A549 (cell line): ENCODE data around the gene ZNF618. TPM values are rescaled to one million over a fixed set of nuclear protein-coding genes. Genes with fewer than 3 reads are reported as not detected.

Experiments used
- ATAC-seq, 2 experiments: fragments of 200-7000 bp in 1 of 2; fragments of >200 bp in 1 of 2; cut with Nextera tagmentation in 1 of 2; cut with Tn5 transposase in 1 of 2; 3 replicates each; pipeline versions ENCODE4 v1.8.0 to v1.9.1; 2018 to 2020; ENCODE audit warnings: mild to moderate bottlenecking in 1 of 2, moderate library complexity in 1 of 2
- CTCF ChIA-PET: fragments of 300-600 bp; sonication (Branson Sonifier 250); formaldehyde crosslinking; extraction: SDS; loops from one replicate; lab custom pipeline; 2021; ENCODE audit warnings: antibody characterized with exemption, inconsistent platforms; lab: Yijun Ruan, JAX
- POLR2A ChIA-PET: fragments of 350-600 bp; formaldehyde crosslinking; extraction: SDS; loops from one replicate; lab custom pipeline; 2021; ENCODE audit warnings: antibody characterized with exemption, inconsistent platforms; lab: Yijun Ruan, JAX
- DNase-seq, 2 experiments: peaks; one replicate each; pipeline versions ENCODE4 v3.0.0 to v3.0.0-alpha.2; 2011 to 2016; ENCODE audit warnings: low read depth in 1 of 2, low spot score in 1 of 2
- FAIRE-seq: peaks from 2 replicates; lab custom pipeline; 2011; peaks lifted over from hg19 to GRCh38; lab: Jason Lieb, UNC
- H3K27ac ChIP-seq, 2 experiments: fragments of >200 bp; sonication (Bioruptor Twin); formaldehyde crosslinking; 3 replicates each; pipeline ENCODE4 v1.5.1; 2016 to 2017
- H3K4me1 ChIP-seq: fragments of >200 bp; sonication (Bioruptor Twin); formaldehyde crosslinking; 3 replicates; pipeline ENCODE4 v1.6.1; 2016
- H3K4me2 ChIP-seq: fragments of >200 bp; sonication (Bioruptor Twin); formaldehyde crosslinking; 3 replicates; pipeline ENCODE4 v1.6.1; 2016
- H3K4me3 ChIP-seq: fragments of >200 bp; sonication (Bioruptor Twin); formaldehyde crosslinking; 3 replicates; pipeline ENCODE4 v1.5.1; 2016
- H3K9me3 ChIP-seq: fragments of >200 bp; sonication (Bioruptor Twin); formaldehyde crosslinking; 3 replicates; pipeline ENCODE4 v1.6.1; 2016
- BHLHE40 ChIP-seq: IDR thresholded peaks from 2 replicates; pipeline ENCODE4 v1.6.1; 2012; ENCODE audit warnings: low read depth, low read length, inconsistent platforms
- CEBPB ChIP-seq, 2 experiments: fragments of >200 bp in 1 of 2; sonication (Bioruptor Twin) in 1 of 2; formaldehyde crosslinking in 1 of 2; IDR thresholded peaks; 2 replicates each; pipeline ENCODE4 v1.6.1; 2012 to 2016
- E2F6 ChIP-seq: IDR thresholded peaks from 2 replicates; pipeline ENCODE4 v1.6.1; 2012; ENCODE audit warnings: low read depth, borderline replicate concordance
- ESRRA ChIP-seq: fragments of 150-350 bp; IDR thresholded peaks from 2 replicates; pipeline ENCODE4 v1.6.1; 2014; ENCODE audit warnings: mild to moderate bottlenecking, low read length, borderline replicate concordance
- FOSB ChIP-seq: fragments of 250-450 bp; sonication (Bioruptor Pico); IDR thresholded peaks from 2 replicates; pipeline ENCODE4 v1.5.0; 2020; ENCODE audit warnings: mild to moderate bottlenecking, moderate library complexity
- FOSL2 ChIP-seq, 2 experiments: fragments of 450-650 bp in 1 of 2; fragments of >200 bp in 1 of 2; sonication (Bioruptor Twin) in 1 of 2; formaldehyde crosslinking; IDR thresholded peaks; 2 replicates each; pipeline versions ENCODE4 v1.5.0 to v1.6.1; 2016 to 2020; ENCODE audit warnings: mild to moderate bottlenecking in 1 of 2, moderate library complexity in 1 of 2
- HEYL ChIP-seq: fragments of 250-450 bp; sonication (Bioruptor Pico); IDR thresholded peaks from 2 replicates; pipeline ENCODE4 v1.8.0; 2021; ENCODE audit warnings: mild to moderate bottlenecking, moderate library complexity
- HMGXB4 ChIP-seq: fragments of 250-450 bp; sonication (Bioruptor Pico); IDR thresholded peaks from 2 replicates; pipeline ENCODE4 v1.5.0; 2021; ENCODE audit warnings: mild to moderate bottlenecking, moderate library complexity, borderline replicate concordance
- HOXA7 ChIP-seq: fragments of 250-450 bp; sonication (Bioruptor Pico); IDR thresholded peaks from 2 replicates; pipeline ENCODE4 v1.5.0; 2020; ENCODE audit warnings: mild to moderate bottlenecking, moderate library complexity
- HOXB13 ChIP-seq: fragments of 250-450 bp; sonication (Bioruptor Pico); IDR thresholded peaks from 2 replicates; pipeline ENCODE4 v1.5.0; 2020; ENCODE audit warnings: low read depth, mild to moderate bottlenecking, moderate library complexity
- KDM5A ChIP-seq: fragments of 200-600 bp; sonication (generic); IDR thresholded peaks from 2 replicates; pipeline ENCODE4 v1.6.1; 2016; ENCODE audit warnings: antibody characterized with exemption, mild to moderate bottlenecking
- MAFK ChIP-seq: fragments of 450-650 bp; IDR thresholded peaks from 2 replicates; pipeline ENCODE4 v1.6.1; 2014; ENCODE audit not compliant: partially characterized antibody
- NFE2L2 ChIP-seq: fragments of 150-350 bp; conservative IDR thresholded peaks from 2 replicates; pipeline ENCODE4 v1.6.1; 2014; ENCODE audit warnings: low read length
- NPAS2 ChIP-seq: fragments of 250-450 bp; sonication (Bioruptor Pico); IDR thresholded peaks from 2 replicates; pipeline ENCODE4 v1.8.0; 2022; ENCODE audit warnings: mild to moderate bottlenecking, moderate library complexity, borderline replicate concordance
- PBX3 ChIP-seq: IDR thresholded peaks from 2 replicates; pipeline ENCODE4 v1.6.1; 2012
- PHF8 ChIP-seq: fragments of 200-600 bp; sonication (generic); IDR thresholded peaks from 2 replicates; pipeline ENCODE4 v1.6.1; 2016; ENCODE audit warnings: low read depth, mild to moderate bottlenecking, antibody characterized with exemption, moderate library complexity, borderline replicate concordance
- POLR2A ChIP-seq: IDR thresholded peaks from 2 replicates; pipeline ENCODE4 v1.6.1; 2012; ENCODE audit warnings: mild to moderate bottlenecking, low read length
- POLR2AphosphoS2 ChIP-seq: conservative IDR thresholded peaks from 2 replicates; pipeline ENCODE4 v1.6.1; 2012; ENCODE audit warnings: low read length, improper control_type of control experiment, inconsistent platforms
- RARB ChIP-seq: fragments of 250-450 bp; sonication (Bioruptor Pico); IDR thresholded peaks from 2 replicates; pipeline ENCODE4 v1.8.0; 2021; ENCODE audit warnings: mild to moderate bottlenecking, moderate library complexity
- RFX5 ChIP-seq: fragments of 450-650 bp; IDR thresholded peaks from 2 replicates; pipeline ENCODE4 v1.7.1; 2014; ENCODE audit warnings: antibody characterized with exemption, mild to moderate bottlenecking, moderate library complexity
- SMC3 ChIP-seq: fragments of >200 bp; sonication (Bioruptor Twin); formaldehyde crosslinking; IDR thresholded peaks from 3 replicates; pipeline ENCODE4 v1.6.1; 2018; ENCODE audit warnings: inconsistent platforms
- SREBF2 ChIP-seq: fragments of 450-650 bp; IDR thresholded peaks from 2 replicates; pipeline ENCODE4 v1.6.1; 2014; ENCODE audit warnings: mild to moderate bottlenecking, moderate library complexity
- TFCP2L1 ChIP-seq: fragments of 250-450 bp; sonication (Bioruptor Pico); IDR thresholded peaks from 2 replicates; pipeline ENCODE4 v1.5.0; 2021; ENCODE audit warnings: mild to moderate bottlenecking
- USF2 ChIP-seq: fragments of 450-650 bp; IDR thresholded peaks from 2 replicates; pipeline ENCODE4 v1.6.1; 2014; ENCODE audit warnings: antibody characterized with exemption
- ZC3H11A ChIP-seq: fragments of 450-650 bp; IDR thresholded peaks from 2 replicates; pipeline ENCODE4 v1.6.1; 2014; ENCODE audit warnings: antibody characterized with exemption, mild to moderate bottlenecking
- ZNF302 ChIP-seq: fragments of 250-450 bp; sonication (Bioruptor Pico); IDR thresholded peaks from 2 replicates; pipeline ENCODE4 v1.9.0; 2021; ENCODE audit warnings: inconsistent platforms, mild to moderate bottlenecking, moderate library complexity
- WGBS: methylation state at CpG from one replicate; pipeline ENCODE4 v1.1.6; 2017; ENCODE audit errors: missing lambda C conversion rate; 5-methylcytosine and 5-hydroxymethylcytosine counted together
- polyA plus RNA-seq, 4 experiments: library from polyadenylated mRNA; depleted of rRNA in 3 of 4; stranded (reverse); fragments of >200 nt; fragmentation: RNase III in 1 of 4; extraction: RNeasy Plus Mini Kit Qiagen cat#74134 plus additional on column Dnase treatment in 1 of 4; gene quantifications; 2 replicates in 3 of 4; 3 replicates in 1 of 4; pipeline ENCODE4 v1.2.3, GENCODE V29; 2011 to 2017

ZNF618 gene
- polyA plus RNA-seq, 2 of the 4 experiments (the other 2 are of a cell fraction): 9.0 to 10.0 TPM

GRCh38 chr9:114016101-114016500, 140.0 kb downstream of the ZNF618 start:
- H3K4me3 ChIP-seq: no peak overlapping the region
- H3K4me1 ChIP-seq: no peaks in the 10 kb centered on the region
- POLR2A ChIA-PET: no interaction called here
- ATAC-seq (no peak), FAIRE-seq (no peak), DNase-seq (no peak)
- CTCF ChIA-PET: no interaction called here
- H3K9me3 ChIP-seq: 0 out of 3 replicates have a peak, but pooled peaks cover 2% of the 10 kb centered on the region
- WGBS: 87% methylated on average over 6 of the region's 6 CpGs
- TF ChIP-seq ZC3H11A (no peak), HMGXB4 (CRISPR knock-in tag) (no peak), ESRRA (no peak), RFX5 (no peak), BHLHE40 (no peak), RARB (CRISPR knock-in tag) (no peak), POLR2AphosphoS2 (no peak), NPAS2 (no peak), HOXB13 (CRISPR knock-in tag) (no peak), FOSB (no peak), POLR2A (no peak), KDM5A (no peak), ZNF302 (CRISPR knock-in tag) (no peak), SMC3 (no peak), SREBF2 (no peak), TFCP2L1 (CRISPR knock-in tag) (no peak), HEYL (CRISPR knock-in tag) (no peak), CEBPB (IDR thresholded peaks at IDR 0.05) (no peak), MAFK (no peak), E2F6 (no peak)
- no peak overlapping the region for H3K27ac ChIP-seq
- no peak overlapping the region for H3K4me2 ChIP-seq

GRCh38 chr9:114016629-114017423, 140.7 kb downstream of the ZNF618 start:
- ATAC-seq (no peak; a peak in 1 of 6 replicates), DNase-seq (no peak), FAIRE-seq (no peak)
- WGBS: 98% methylated on average over 9 of the region's 14 CpGs
- ChIA-PET POLR2A (no interaction called here), CTCF (no interaction called here)
- TF ChIP-seq HOXA7 (CRISPR knock-in tag) (no peak), PHF8 (no peak), ZC3H11A (no peak), PBX3 (no peak), NPAS2 (no peak), POLR2A (no peak), NFE2L2 (no peak), USF2 (no peak), MAFK (no peak), FOSL2 (IDR thresholded peaks at IDR 0.05) (no peak), FOSL2 (CRISPR knock-in tag; IDR thresholded peaks at IDR 0.05) (no peak), HMGXB4 (CRISPR knock-in tag) (no peak)
- H3K4me2 ChIP-seq: no peak overlapping the region
- peaks cover 7% of the 10 kb centered on the region; the same call in 1 of the 3 replicates for H3K9me3 ChIP-seq
- H3K27ac ChIP-seq: no peak overlapping the region
- no peaks in the 10 kb centered on the region for H3K4me1 ChIP-seq
- H3K4me3 ChIP-seq: no peak overlapping the region
